CMK (cell line): Measurements from ENCODE around the gene NDUFB7.

ENCODE experiments used
- DNase-seq: peaks from one replicate; pipeline ENCODE4 v3.0.0-alpha.2; 2010; ENCODE audit warnings: low read depth

The NDUFB7 gene

DNA sequence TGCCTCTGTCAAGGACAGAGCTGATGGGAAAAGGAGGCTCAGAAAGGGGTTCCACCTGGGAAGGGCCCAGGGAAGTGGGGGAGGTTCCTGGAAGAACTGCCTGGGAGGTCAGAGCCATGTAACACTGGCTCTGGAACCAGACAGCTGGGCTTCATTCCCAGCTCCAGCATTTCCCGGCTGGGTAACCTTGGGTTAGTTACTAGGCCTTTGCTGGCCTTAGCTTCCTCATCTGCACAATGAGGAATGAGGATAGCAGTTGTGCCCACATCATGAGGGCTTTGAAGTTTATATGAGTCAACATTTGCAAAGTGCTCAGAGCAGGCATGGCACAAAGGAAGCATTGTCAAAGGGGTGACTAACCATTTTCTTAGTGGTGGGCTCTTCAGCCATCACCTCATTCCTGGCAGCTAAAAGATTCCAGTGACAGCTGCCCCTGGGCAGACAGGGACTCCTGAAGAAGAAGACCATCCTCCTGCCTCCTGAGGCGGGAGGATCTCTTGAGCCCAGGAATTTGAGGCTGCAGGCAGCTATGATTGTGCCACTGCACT is 51.9 kb downstream of the NDUFB7 start:
- DNase-seq, result no peak

DNA sequence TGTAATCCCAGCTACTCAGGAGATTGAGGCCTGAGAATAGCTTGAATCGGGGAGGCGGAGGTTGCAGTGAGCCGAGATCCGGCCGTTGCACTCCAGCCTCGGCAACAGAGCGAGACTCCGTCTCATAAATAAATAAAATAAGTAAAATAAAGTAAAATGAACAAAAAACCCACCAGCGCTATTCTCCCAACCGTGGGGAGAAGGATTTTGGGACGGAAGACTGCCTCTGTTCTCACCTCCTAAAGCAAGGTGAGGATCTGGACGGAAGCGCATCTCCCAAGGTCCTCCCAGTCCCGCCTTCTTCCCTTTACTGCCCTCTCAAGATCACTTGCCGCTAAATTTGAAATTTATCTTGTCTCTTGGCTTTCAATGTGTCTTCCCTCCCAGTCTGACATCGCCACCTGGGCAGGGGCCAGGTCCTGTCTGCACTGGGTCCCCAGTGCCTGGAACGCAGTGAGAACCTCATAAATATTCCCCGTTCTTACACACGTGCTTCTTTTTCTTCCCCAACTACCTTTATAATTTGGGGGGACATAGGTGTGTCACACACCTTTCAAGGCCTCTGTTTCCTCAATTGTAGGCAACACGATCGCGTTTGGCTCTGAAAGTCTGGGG is 52.5 kb downstream of the NDUFB7 start:
- DNase-seq, result no peak

DNA sequence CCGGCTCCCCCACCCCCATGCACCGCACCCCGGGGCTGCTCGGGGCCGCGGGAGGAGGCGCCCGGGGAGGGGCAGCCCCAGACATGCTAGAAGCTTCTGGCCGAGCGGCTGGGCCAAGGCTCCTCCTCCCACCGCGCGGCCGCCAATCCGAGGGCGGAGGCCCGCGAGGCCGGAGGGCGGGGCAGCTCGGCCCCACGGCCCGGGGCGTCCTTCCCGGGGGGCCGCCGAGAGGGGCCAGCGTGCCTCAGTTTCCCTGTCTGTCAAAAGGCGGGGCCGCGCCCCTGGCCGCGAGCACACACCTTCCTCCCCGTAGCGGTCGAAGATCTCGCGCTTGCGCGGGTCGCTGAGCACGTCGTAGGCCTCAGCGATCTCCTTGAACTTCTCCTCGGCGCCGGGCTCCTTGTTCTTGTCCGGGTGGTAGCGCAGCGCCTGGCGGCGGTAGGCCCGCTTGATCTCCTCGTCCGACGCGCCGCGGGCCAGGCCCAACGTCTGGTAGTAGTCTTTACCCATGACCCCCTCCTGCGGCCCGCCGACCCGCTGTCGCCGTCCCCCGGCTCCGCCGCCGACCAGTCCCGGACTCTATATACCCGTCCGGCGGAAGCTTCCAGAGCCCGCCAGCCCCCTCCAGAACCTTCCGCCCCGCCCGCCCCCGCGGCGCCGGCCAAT is 53.9 kb downstream of the NDUFB7 start, which contains the start of gene DNAJB1:
DNAJB1 (minus strand) TSS at position 558 of the 666 bp plus-strand sequence; CDS start at position 510, 48 bp downstream.
- no peak for DNase-seq

DNA sequence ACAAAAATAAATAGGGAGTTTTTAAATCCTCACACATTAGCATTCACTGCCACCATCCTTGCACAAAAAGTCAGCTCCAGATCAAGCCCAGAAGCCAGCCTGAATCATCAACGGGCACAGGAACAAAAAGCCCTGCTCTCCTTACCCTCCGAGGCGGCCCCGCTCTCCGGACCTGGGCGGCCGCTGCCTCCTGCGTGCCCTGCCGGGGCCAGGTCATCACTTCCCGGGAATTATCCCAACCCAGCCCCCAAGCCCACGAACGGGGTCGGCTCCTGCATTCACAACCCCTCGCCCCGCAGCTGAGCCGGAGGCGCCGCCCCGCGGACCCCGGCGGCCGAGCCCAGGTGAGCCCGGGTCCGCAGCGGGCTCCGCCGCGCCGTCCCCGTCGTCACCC is 54.4 kb downstream of the NDUFB7 start:
- DNase-seq, result no peak

DNA sequence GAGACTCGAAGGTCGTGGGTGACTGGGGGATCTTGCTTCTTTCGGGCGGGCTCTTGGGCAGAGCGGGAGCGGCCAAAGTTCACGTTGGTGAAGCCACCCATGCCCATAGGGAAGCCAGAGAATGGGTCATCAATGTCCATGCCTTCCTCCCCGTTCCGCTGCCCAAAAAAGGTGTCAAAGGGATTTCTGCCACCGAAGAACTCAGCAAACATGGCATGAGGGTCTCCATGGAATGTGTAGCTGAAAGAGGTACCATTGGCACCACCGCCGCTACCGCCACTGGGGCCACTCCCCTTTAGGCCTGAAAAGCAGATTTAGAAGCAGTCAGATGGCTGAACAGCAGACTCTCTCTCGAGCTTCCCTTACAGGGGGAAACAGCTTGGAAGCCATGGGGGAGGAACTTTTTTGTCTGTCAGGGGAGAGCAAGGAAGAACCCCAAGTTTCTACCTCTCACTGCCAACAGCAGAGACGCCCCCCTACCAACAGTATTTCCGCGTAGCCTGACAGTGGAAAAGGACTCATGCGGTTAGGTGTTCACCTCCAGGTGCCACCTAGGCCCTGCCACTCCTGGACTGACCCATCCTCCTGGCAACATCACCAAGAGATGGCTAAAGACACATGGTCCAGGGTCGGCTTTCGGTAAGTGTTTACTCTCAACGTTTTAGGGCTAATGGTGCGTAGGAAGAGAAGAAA is 55.0 kb downstream of the NDUFB7 start:
- DNase-seq, result no peak
